ENCODE results near the gene LYPD6.

Gene LYPD6

GRCh38 chr2:149348291-149348690 lies 17.9 kb downstream of the LYPD6 start:
- Histone ChIP-seq H3K4me3 (ENCODE audit: low read depth in 1 of 2, low read length in 1 of 2) (no peak overlapping the region), H3K36me3 (no peaks in the 10 kb centered on the region), H3K4me1 (ENCODE audit: control insufficient read depth in 1 of 2, insufficient read depth in 1 of 2, low read depth in 1 of 2, low read length in 1 of 2) (no peaks in the 10 kb centered on the region), H3K9me3 (no peaks in the 10 kb centered on the region), H3K27ac (no peak overlapping the region), H3K27me3 (peaks cover 16% of the 10 kb centered on the region)
- no peak for TF ChIP-seq CTCF (IDR thresholded peaks at IDR 0.05)

DNA sequence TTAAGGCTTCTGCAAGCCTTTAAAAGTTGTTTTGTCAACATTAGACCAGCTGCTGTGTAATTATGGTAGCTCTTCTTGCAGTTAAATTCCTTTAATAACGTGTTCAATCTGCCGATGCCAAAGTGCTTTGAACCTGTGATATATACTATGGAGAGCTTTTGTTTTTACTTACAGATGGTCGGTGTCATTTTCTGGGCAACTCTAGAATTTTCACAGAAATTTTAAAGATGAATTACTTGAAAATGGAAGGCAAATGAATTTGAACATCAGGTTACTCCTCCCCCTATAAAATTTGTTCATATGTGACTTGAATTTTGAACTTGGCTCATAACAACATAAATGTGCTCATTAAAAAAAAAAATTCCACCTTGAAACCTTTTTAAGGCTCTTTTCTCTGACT lies 23.0 kb downstream of the LYPD6 start:
- H3K4me1 ChIP-seq (ENCODE audit: control insufficient read depth in 1 of 2, insufficient read depth in 1 of 2, low read depth in 1 of 2, low read length in 1 of 2), result no peaks in the 10 kb centered on the region
- no peaks in the 10 kb centered on the region for H3K9me3 ChIP-seq
- H3K36me3 ChIP-seq, result no peaks in the 10 kb centered on the region
- no peak for TF ChIP-seq CTCF (IDR thresholded peaks at IDR 0.05)
- peaks cover 4% of the 10 kb centered on the region for H3K27me3 ChIP-seq
- no peak overlapping the region for H3K27ac ChIP-seq
- no peak overlapping the region for H3K4me3 ChIP-seq (ENCODE audit: low read depth in 1 of 2, low read length in 1 of 2)

DNA sequence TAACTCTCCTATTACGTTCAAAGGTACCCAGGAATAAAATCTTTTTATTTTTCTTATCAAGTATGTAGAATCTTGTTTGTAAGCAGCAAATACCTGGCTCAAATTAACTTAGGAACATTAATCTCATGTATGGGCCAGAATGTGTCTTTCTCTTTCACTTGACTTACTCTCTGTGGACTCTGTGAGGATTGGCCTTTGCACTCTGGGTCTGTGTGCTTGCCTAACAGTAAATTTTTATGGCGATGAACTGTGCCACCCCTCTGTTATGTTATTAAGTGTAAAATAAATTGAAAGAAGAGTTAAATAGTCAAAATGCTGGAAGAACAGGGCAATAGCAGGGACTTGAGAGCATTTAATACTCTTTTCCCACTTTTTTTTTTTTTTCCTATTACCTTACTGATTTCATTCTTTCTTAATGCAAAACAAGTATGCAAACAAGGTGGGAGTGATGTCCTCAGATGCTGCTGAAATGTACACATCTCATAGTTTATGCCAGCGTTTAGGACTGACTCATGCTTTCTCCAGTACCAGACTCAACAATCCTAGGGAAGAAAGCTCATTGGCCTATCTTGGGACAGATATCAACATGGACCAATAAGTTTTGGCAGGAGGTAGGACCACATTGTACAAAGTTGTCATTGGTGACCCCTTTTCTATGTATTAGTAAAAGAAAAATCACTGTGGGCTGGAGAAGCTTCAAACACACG lies 25.5 kb downstream of the LYPD6 start:
- Histone ChIP-seq H3K9me3 (no peaks in the 10 kb centered on the region), H3K4me3 (ENCODE audit: low read depth in 1 of 2, low read length in 1 of 2) (no peak overlapping the region), H3K27me3 (no peaks in the 10 kb centered on the region), H3K27ac (no peak overlapping the region), H3K4me1 (ENCODE audit: control insufficient read depth in 1 of 2, insufficient read depth in 1 of 2, low read depth in 1 of 2, low read length in 1 of 2) (no peaks in the 10 kb centered on the region), H3K36me3 (no peaks in the 10 kb centered on the region)
- no peak for TF ChIP-seq CTCF (IDR thresholded peaks at IDR 0.05)

DNA sequence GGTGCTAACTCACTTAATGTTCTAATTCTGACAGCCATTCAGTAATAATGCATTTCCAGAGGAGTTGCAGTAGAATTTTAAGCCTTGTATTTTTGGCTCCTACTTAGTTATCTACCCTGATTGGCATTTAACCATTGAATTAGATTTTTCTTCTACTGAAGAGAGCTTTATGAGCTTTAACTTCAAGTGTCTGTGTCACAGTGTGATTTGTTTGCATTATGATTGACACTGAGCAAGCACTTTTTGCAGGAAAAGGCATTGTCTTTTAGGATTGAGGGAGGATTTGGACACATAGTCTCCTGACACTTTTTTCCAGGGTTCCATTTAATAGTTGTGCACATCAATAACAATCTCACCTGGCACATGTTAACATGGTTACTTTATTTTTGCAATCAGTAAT lies 26.7 kb downstream of the LYPD6 start:
- Histone ChIP-seq H3K27ac (no peak overlapping the region), H3K27me3 (no peaks in the 10 kb centered on the region), H3K4me1 (ENCODE audit: control insufficient read depth in 1 of 2, insufficient read depth in 1 of 2, low read depth in 1 of 2, low read length in 1 of 2) (no peaks in the 10 kb centered on the region), H3K36me3 (no peaks in the 10 kb centered on the region), H3K9me3 (no peaks in the 10 kb centered on the region), H3K4me3 (ENCODE audit: low read depth in 1 of 2, low read length in 1 of 2) (no peak overlapping the region)
- no peak for TF ChIP-seq CTCF (IDR thresholded peaks at IDR 0.05)

- Histone ChIP-seq H3K27ac (no peak overlapping the region), H3K36me3 (no peaks in the 10 kb centered on the region), H3K27me3 (no peaks in the 10 kb centered on the region), H3K4me3 (ENCODE audit: low read depth in 1 of 2, low read length in 1 of 2) (no peak overlapping the region), H3K9me3 (no peaks in the 10 kb centered on the region), H3K4me1 (ENCODE audit: control insufficient read depth in 1 of 2, insufficient read depth in 1 of 2, low read depth in 1 of 2, low read length in 1 of 2) (no peaks in the 10 kb centered on the region)
- TF ChIP-seq CTCF (IDR thresholded peaks at IDR 0.05), result no peak
Measured at GRCh38 chr2:149360106-149360505, 29.7 kb downstream of the LYPD6 start.

All from neutrophil (primary cell).